ENCODE results near the gene RNF217.
"Not testable (repeated sequence)": the region's sequence is repeated elsewhere in the genome, so short reads cannot be mapped to it uniquely, and the experiment has no call there.

RNF217 gene

DNA sequence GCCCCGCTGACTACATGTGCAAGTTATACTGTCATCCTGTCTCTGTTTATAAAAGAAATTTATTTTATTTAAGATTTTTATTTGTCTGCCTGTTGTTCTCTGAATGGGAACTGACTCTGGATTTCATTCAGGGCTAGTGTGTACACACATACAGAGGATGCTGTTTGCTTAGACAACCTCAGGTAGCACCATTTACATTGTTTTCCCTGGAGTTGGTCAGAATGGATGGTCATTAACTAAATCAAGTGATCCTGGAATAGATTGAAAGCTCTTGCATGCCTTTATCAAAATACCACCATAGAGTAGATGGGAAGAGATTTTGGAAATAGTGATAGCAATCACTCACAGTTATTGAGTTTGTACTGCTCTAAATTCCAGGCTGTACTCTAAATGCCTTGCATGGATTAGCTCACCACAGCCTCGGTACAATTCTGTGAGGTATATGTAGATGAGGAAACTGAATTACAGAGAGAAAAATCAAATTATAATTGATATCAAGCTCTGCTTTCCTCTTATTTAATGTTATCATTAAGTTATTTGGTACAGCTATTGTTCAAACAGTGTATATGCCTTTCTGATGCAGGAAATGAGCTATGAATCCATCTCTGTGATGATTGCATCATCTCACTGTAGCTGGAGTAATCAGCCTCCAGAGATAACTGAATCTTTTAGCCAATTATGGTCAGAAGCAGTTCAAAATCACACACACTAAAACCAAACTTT lies 51.9 kb downstream of the RNF217 start:
- DNase-seq (ENCODE audit: low read depth in 2 of 2), result no peak

DNA sequence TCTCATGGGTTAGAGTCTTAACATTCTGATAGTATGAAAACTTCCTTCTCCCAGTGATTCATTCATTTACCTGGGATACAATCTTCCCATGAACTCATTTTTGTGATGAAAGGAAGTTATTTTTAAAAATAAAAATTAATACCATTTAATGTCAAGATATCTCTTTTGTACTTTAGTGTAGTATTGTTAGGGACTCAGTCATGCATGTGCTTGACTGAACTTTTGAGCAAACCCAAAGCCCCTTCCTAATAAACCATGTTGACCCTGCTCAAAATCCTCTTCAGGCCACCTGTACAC lies 52.4 kb downstream of the RNF217 start:
- DNase-seq (ENCODE audit: low read depth in 2 of 2), result no peak

DNA sequence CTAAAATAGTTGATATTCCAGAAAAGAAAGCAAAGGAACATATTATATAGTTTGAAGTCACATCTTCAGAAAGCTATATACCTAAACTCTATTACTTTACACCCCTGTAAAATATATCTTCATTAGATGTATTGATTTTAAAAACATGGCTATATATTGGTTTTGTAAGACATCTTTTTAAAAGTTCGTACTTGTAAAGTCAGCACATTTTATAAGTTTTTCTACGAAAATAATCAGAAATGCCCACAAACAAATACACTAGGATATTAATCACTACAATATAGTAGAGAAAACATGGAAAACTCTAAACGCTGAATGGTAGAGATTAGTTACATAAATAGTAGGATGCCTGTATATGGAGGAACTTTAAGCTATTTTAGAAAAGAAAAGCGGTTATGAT lies 52.9 kb downstream of the RNF217 start:
- no peak for DNase-seq (ENCODE audit: low read depth in 2 of 2)

DNA sequence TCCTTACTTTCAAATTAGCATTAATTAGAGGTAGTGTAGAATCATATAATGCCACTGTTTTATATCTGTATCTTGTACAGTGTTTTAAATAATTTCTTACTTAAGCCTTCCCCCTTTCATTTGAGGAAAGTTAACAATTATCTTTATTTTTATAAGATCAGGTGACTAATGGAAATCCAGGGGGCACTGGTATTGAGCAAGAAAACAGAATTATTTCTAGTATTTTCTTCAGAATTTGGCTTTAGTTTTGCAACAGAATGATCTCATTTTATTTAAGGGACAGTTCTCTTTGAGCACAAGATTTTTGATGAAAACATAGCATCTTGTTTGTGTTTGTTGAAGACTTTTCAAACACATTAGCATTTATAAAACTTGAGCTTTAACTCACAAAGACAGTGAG lies 55.9 kb downstream of the RNF217 start:
- DNase-seq (ENCODE audit: low read depth in 2 of 2), result no peak

DNA sequence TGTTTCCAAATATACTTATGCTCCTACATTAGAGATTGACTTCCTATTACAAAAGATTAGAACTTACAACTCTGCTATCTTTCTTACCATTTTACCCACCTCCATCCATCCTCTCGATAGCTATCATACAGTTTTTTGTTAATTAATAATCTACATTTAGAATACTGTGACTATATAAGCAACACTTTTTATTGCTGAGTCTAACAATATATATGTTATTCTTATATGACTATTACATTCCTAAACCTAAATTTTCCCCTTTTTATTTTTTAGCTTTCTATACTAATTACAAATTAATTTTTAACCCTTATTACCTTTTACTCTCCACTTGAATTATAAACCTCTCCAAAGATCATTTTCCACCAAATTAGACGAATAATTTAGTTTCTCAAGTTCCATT lies 57.0 kb downstream of the RNF217 start:
- DNase-seq (ENCODE audit: low read depth in 2 of 2), result no peak

DNA sequence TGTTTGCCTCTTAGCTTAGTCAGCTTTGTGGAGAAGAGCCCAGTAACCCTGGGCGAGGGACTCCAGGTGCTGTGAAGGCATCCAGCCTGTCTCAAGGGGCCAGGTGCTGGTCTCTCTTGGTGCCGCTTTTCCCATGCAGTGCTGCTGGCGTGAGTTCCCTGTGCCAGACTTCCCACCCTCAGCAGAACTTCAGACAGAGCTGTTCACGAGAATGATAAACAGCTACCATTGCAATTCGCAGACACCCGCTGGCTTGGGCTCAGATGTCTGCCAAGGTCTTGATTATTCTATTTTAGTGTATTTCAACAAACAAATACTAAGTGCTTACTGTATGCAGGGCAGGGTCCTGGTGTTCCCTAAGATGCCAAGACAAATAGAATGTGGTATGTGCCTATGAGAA lies 57.7 kb downstream of the RNF217 start:
- no peak for DNase-seq (ENCODE audit: low read depth in 2 of 2)

DNA sequence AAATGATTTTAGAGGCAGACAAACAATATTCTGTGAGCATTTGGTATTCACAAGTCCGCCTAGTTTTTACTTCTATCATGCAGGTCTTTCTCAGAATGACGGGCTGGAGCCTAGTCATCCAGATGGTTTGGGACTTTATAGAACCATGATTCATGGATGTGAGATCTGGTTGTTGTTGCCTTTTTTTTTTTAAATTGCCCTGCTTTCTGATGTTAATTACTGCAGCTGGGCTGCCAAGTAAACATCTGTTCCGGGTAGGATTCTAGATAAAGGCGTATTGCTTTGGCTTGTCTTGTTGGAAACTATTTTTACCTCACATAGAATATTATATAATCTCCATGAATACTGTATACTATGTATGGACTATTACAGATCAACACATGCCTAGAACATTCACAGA lies 58.1 kb downstream of the RNF217 start:
- no peak for DNase-seq (ENCODE audit: low read depth in 2 of 2)

DNA sequence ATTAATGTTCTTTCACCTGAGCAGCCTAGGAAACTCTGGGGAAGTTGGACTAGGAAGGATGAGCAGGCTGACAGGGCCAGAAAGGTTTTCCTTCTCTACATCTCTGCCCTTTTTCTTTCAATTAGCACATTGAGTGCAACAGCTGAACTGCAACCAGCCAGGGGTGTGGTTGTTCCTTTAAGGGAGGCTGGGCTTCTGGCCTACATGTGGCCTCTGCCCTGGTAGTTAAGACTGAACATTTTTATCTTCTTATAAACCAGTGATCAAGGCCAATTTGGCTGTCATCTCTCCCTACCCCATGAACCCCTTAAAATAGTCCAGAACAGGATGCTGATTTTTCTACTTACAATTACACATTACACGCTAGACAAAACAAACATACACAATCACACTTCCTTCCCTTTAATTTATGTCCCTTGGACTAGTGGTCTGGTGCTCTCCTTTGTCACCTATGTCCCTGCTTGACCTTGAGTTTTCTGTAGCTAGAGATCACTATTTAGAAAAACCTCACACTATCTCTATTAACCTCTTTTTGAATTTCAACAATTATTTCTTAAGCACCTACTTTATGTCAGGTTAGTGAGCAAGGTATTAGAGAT lies 60.3 kb downstream of the RNF217 start:
- DNase-seq (ENCODE audit: low read depth in 2 of 2), result no peak

DNA sequence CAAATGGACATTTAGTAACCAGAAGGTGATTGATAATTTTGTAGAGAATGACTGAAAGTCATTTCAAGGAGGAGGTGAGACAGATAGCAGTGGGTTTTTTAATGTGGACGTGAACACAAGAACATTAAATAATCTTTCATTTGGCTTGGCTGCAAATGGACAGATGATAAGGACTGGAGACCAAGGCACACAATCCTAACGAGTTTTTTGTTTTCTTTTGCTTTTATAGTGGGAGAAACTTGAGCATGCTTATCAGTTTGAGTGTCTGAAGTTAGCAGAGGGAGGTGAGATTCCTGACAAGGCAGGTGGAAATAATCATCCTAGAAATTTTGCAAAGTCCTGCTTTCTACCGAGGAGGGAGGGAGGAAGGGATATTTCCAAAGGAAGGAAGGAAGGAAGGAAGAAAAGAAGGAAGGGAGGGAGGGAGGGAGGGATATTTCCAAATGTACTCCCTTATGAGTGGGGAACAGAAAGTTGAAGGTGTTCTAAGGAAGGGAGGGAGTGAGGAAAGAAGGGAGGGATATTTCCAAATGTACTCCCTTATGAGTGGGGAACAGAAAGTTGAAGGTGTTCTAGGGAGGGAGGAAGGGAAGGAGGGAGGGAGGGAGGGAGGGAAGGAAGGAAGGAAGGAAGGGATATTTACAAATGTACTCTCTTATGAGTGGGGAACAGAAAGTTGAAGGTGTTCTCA lies 63.1 kb downstream of the RNF217 start:
- no peak for DNase-seq (ENCODE audit: low read depth in 2 of 2)

DNA sequence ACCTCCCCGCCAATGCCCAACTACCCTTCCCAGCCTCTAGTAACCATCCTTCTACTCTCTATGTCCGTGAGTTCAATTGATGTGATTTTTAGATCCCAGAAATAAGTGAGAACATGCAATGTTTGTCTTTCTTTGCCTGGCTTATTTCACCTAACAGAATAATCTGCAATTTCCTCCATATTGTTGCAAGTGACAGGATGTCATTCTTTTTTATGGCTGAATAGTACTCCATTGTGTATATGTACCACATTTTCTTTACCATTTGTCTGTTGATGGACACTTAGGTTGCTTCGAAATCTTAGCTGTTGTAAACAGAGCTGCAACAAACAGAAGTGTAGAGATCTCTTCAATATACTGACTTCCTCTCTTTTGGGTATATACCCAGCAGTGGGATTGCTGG lies 65.0 kb downstream of the RNF217 start:
- DNase-seq (ENCODE audit: low read depth in 2 of 2), result no peak

DNA sequence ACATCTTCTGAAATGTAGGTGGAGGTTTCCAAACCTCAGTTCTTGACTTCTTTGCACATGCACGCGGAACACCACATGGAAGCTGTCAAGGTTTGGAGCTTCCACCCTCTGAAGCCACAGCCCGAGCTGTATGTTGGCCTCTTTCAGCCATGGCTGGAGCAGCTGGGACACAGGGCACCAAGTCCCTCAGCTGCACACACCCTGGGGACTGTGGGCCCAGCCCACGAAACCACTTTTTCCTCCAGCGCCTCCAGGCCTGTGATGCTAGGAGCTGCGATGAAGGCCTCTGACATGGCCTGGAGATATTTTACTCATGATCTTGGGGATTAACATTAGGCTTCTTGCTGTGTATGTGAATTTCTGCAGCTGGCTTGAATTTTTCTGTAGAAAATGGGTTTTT lies 68.7 kb downstream of the RNF217 start:
- no peak for DNase-seq (ENCODE audit: low read depth in 2 of 2)

DNA sequence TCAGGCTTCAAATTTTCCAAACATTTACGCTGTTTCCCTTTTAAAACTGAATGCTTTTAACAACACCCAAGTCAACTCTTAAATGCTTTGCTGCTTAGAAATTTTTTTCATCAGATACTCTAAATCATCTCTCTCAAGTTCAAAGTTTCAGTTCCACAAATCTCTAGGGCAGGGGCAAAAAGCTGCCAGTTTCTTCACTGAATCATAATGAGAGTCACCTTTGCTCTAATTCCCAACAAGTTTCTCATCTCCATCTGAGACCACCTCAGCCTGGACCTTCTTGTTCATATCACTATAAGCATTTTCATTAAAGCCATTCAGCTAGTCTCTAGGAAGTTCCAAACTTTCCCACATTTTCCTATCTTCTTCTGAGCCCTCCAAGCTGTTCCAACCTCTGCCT lies 69.1 kb downstream of the RNF217 start:
- DNase-seq (ENCODE audit: low read depth in 2 of 2), result no peak

DNA sequence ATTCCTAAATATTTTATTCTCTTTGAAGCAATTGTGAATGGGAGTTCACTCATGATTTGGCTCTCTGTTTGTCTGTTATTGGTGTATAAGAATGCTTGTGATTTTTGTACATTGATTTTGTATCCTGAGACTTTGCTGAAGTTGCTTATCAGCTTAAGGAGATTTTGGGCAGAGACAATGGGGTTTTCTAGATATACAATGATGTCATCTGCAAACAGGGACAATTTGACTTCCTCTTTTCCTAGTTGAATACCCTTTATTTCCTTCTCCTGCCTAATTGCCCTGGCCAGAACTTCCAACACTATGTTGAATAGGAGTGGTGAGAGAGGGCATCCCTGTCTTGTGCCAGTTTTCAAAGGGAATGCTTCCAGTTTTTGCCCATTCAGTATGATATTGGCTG lies 72.7 kb downstream of the RNF217 start:
- DNase-seq (ENCODE audit: low read depth in 2 of 2), result not testable (repeated sequence)

DNA sequence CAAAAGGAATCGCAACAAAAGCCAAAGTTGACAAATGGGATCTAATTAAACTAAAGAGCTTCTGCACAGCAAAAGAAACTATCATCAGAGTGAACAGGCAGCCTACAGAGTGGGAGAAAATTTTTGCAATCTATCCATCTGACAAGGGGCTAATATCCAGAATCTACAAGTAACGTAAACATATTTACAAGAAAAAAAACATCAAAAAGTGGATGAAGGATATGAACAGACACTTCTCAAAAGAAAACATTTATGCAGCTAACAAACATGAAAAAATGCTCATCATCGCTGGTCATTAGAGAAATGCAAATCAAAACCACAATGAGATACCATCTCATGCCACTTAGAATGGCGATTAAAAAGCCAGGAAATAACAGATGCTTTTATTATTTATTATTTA lies 74.2 kb downstream of the RNF217 start:
- DNase-seq (ENCODE audit: low read depth in 2 of 2), result not testable (repeated sequence)

DNA sequence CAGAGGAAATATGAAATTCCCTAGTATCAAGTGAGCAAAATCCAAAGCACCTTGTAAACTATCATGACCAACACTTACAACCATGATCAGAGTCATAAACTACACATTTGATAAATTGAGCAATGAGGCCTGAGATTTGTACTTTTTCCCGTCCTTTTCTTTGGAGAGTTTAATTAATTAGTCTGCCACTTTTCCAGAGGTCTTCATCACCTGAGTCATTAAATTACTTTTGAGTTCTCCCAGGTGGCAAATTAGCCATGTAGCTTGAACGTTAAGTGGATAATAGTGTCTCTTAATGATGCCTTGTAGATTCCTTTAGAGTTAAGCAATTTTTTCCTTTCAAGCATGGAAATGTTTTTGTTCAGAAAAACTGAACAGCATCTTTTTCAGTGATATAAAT lies 75.6 kb downstream of the RNF217 start:
- no peak for DNase-seq (ENCODE audit: low read depth in 2 of 2)

DNA sequence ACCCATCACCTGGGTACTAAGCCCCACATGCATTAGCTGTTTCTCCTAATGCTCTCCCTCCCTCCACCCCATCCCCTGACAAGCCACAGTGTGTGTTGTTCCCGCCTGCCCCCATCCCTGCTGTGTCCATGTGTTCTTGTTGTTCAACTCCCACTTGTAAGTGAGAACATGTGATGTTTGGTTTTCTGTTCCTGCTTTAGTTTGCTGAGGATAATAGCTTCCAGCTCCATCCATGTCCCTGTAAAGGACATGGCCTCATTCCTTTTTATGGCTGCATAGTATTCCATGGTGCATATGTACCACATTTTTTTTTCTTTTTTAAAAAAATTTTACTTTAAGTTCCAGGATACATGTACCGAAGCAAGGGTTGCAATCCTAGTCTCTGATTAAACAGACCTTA lies 76.7 kb downstream of the RNF217 start:
- no peak for DNase-seq (ENCODE audit: low read depth in 2 of 2)

DNA sequence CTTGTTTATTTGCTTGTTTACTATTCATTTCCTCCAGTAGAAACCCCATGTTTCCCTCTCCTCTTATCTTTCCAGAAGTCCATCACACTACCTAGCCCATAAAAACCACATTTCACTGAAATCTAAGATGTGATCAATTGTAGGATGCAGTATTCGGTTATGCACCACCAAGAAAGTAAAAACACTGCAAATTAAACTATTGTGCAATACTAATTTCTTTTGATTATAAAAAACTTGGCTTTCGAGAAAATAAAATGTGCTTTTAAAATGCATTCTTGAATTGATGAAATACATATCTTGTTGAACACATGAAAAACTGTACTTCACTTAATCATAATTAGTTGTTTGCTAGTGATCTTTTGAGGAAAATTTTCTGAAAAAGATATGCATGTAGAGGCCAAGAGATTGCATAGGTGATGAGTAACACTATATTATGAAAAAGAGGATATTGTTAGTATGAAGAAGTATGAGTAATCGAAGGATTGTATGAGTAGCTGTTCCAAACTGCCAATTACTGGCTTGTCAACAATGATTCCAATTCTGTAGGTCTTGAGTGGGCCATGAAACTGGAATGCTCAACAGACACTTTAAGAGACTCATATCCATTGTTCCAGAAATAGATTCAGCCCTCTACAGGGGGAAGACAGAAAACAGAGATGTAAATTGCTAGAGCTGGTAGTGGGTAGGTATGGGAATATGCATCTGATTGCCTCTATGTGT lies 79.7 kb downstream of the RNF217 start:
- no peak for DNase-seq (ENCODE audit: low read depth in 2 of 2)

DNA sequence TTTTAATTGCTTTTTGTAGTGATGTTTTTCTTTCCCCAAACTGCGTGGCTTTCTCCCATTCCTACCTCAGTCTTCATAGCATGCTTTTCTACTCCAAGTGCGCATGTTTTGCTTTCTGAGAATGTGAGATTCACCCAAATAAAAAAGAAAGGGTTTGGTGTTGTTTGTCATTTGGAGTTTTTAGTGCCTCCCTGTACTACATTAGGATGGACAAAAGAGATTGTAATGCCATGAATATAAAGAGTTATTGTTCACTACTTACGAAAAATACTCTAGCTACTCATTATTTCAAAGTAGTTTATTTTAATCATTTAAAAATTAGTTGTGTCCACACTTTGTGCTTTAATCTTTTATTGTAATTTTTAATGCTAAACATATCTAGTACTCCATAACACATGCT lies 81.8 kb downstream of the RNF217 start:
- no peak for DNase-seq (ENCODE audit: low read depth in 2 of 2)

DNA sequence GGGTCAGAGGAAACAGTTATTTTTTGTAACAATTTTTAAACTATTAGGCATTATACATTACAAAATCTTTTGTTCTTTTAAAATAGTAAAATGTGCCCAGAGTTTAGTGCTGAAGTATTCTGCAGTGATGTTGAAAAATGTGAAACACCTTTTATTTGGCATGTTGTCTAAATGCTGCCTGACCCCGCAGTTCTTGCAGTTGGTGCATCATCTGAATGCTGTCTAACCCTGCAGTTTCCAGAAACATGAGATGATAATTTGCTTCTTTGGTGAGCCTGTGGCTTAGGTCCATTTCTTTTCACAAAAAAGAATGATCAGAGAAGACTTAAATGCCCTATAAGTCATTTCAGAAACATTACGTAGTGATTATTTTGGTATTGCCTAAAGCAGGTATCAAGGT lies 82.4 kb downstream of the RNF217 start:
- DNase-seq (ENCODE audit: low read depth in 2 of 2), result no peak

DNA sequence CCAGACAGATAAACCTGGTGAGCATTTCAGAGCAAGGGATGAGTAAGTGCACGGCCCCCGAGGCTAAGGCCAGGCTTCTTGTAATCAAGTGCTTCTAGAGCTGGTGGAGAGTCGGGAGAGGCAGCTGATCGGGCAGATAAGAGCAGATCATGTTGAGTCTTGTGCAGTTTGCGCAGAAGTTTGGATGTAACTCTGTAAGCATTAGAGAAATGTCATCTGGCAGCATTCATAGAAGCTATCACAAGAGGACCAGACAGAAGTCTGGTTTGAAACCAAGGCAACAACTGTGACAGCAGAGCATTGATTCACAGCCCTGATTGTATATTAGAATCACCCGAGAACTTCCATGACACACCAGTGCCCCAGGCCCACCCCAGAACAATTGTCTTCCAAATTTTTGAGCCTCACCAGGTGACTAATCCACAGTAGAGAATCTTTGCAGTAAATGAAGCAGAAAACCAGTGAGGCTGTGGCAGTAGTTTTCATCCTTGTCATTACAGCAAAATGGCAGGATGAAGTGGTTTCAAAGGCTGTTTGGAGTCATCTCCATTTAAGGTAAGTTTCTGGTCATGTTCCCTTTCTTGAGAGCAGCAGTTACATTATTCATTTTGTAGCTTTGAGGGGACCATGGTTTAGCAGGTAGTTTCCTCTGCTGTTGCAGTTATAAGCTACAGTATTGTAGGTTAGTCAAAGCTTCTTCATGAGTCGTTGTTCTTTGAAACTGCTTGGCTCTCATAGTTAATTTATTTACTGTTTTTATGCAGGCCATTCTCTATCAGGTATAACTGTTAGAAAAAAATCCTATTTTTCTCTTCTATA lies 84.1 kb downstream of the RNF217 start:
- no peak for DNase-seq (ENCODE audit: low read depth in 2 of 2)

DNA sequence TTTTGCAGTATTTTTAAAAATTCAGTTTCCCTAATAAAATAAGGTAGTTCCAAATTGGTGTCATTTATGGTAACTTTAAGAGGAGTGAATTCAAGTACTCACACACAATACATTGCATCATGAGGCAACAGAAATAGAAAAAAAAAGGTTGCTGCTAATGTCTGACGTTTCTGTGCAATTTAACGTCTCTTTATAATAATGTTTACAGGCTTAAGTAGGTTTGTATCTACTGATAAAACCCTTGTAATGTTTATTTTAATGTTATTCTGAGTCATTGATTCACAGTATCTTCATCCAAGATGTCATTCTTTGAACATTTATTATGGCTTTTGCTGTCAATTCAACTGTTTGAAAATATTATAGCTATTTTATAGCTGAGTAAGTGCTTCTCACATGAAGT lies 86.0 kb downstream of the RNF217 start:
- DNase-seq (ENCODE audit: low read depth in 2 of 2), result no peak
